HL-60 (cell line): ENCODE results near the gene TSPAN1.

Source experiments
- DNase-seq, 2 experiments: peaks; one replicate each; pipeline ENCODE4 v3.0.0-alpha.2; 2010 to 2020; ENCODE audit warnings: low read depth in 1 of 2, low spot score in 1 of 2
- H3K27ac ChIP-seq: fragments of 250-450 bp; sonication (Bioruptor Pico); replicated peaks from 2 replicates; pipeline ENCODE4 v1.5.1; 2020; ENCODE audit warnings: mild to moderate bottlenecking, moderate library complexity
- H3K27me3 ChIP-seq: fragments of 250-450 bp; sonication (Bioruptor Pico); 2 replicates; pipeline ENCODE4 v1.5.1; 2021; ENCODE audit warnings: mild to moderate bottlenecking, moderate library complexity; ENCODE audit not compliant: insufficient read depth, poor library complexity, severe bottlenecking
- H3K4me3 ChIP-seq: replicated peaks from 2 replicates; pipeline ENCODE4 v1.5.1; 2011; ENCODE audit warnings: mild to moderate bottlenecking, control low read depth, low read length; ENCODE audit not compliant: insufficient read depth
- CTCF ChIP-seq: IDR thresholded peaks from one replicate; pipeline ENCODE4 v1.5.1; 2011; ENCODE audit warnings: low read length, control low read depth, inconsistent platforms; ENCODE audit not compliant: insufficient read depth
- GABPA ChIP-seq: IDR thresholded peaks from 2 replicates; pipeline ENCODE4 v1.6.1; 2012; ENCODE audit warnings: low read depth
- POLR2AphosphoS5 ChIP-seq: IDR thresholded peaks from 2 replicates; pipeline ENCODE4 v1.6.1; 2012; ENCODE audit warnings: low read depth
- REST ChIP-seq: IDR thresholded peaks from 2 replicates; pipeline ENCODE4 v1.6.1; 2012; ENCODE audit warnings: low read depth; ENCODE audit not compliant: insufficient replicate concordance
- SPI1 ChIP-seq: IDR thresholded peaks from 2 replicates; pipeline ENCODE4 v1.6.1; 2012; ENCODE audit warnings: low read depth, mild to moderate bottlenecking, borderline replicate concordance
- long read RNA-seq: library from polyadenylated mRNA; unstranded; transcript quantifications from one replicate; pipeline ENCODE4 v2.0.0, GENCODE V29; 2020

The TSPAN1 gene
- long read RNA-seq = 0 reads

- DNase-seq = no peak
- H3K27me3 ChIP-seq = no peaks in the 10 kb centered on the region
- H3K4me3 ChIP-seq = no peak within 1 kb of the TSS
- H3K27ac ChIP-seq = no peak within 1 kb of the TSS
- TF ChIP-seq CTCF (no peak), REST (no peak), POLR2AphosphoS5 (no peak), GABPA (no peak), SPI1 (no peak)
These were observed at the start of gene TSPAN1 for GRCh38 chr1:46174448-46175231. TSPAN1 (plus strand) TSS chr1:46175087; CDS start chr1:46181108, 6,021 bp downstream.

GRCh38 chr1:46128344-46128743, 46.5 kb upstream of the TSPAN1 start:
- DNase-seq = no peak
- TF ChIP-seq SPI1 = no peak
- TF ChIP-seq POLR2AphosphoS5 = no peak
- no peak for TF ChIP-seq REST
- TF ChIP-seq CTCF = no peak
- TF ChIP-seq GABPA = no peak
- no peak overlapping the region for H3K27ac ChIP-seq
- no peaks in the 10 kb centered on the region for H3K27me3 ChIP-seq
- no peak overlapping the region for H3K4me3 ChIP-seq

- no peak overlapping the region for H3K27ac ChIP-seq
- H3K4me3 ChIP-seq = no peak overlapping the region
- no peaks in the 10 kb centered on the region for H3K27me3 ChIP-seq
- TF ChIP-seq POLR2AphosphoS5 = no peak
- no peak for TF ChIP-seq CTCF
- no peak for TF ChIP-seq SPI1
- TF ChIP-seq GABPA = no peak
- TF ChIP-seq REST = no peak
- DNase-seq = no peak
These were observed 44.8 kb upstream of the TSPAN1 start for GRCh38 chr1:46130121-46130520.
